ENCODE results near the gene SLC9B1.

SLC9B1 gene, protein sequence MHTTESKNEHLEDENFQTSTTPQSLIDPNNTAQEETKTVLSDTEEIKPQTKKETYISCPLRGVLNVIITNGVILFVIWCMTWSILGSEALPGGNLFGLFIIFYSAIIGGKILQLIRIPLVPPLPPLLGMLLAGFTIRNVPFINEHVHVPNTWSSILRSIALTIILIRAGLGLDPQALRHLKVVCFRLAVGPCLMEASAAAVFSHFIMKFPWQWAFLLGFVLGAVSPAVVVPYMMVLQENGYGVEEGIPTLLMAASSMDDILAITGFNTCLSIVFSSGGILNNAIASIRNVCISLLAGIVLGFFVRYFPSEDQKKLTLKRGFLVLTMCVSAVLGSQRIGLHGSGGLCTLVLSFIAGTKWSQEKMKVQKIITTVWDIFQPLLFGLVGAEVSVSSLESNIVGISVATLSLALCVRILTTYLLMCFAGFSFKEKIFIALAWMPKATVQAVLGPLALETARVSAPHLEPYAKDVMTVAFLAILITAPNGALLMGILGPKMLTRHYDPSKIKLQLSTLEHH

DNA sequence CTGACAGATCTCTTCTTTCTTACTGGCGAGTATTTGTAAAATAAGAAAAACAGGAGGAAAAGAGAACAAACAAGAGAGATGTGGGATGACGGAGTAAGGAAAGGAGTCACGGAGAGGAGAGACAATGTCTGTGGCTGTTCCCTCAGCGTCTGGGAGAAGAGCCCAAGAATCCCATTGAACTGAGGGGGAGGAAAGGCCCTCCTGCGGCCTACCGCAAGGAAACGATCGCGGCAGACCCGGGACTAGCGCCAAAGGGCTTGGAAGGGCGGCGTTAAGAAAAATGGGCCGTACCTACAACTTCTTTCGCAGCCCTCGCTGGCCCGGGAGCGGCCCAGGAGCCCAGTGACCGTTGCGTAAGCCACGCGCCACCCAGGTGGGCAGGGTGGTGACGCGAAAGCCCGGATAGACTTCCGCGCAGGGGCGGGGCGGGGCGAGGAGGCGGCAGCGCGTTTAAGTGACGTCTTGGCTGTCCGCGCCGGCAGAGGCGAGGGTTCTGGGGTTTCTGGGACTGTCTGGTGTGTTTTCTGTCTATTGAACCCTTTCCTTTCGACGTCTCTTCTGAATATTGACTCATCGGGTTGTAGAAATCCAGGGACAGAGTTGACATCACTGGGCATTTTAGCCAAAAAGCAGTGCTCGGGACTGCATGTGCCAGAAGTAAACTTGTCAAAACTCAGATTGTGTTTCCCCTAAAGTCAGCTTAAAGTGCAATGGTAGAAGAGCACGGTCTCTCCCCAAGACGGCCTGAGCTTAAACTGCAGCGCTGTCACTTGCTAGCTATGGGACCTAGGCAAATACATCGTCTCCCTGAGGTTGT, at the start of gene SLC9B1:
SLC9B1 (minus strand) TSS at position 398 of the 817 bp plus-strand sequence. CDS start 27,994 bp downstream, outside the sequence.
- peak; percentile 83 for DNase-seq

DNA sequence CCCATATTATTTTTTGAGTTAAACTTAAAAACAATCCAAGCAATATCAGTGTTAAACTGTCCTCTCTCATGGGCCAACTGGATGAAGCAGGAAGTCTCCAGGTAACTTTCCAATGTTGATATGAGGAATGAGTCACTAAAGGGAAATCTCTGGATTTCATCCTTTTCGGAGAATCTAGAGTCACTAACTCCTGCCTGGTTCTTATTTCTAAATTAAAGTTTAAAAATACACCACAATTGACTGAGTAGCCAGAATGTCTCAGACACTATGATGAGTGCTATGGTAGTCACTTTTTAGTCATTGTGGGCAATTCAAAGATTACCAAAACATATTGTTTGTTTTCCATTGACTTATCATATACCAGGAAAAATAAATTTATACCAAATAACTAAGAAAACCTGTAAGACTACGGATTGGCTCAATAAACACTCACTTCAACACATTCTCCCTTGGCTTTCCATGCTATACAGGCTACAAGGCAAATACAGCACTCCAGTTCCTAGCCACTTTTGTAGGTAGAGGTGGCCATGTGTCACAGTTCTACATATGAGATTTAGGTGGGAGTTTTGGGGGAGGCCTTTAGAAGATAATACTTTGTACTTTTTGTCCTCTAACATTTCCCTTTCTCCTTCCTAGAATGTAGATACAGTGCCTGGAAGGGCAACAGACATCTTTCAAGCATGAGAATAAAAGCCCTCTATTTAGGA, 48.5 kb upstream of the SLC9B1 start:
- DNase-seq = no peak

GRCh38 chr4:103060453-103061148, 41.1 kb upstream of the SLC9B1 start:
- DNase-seq = no peak

DNA sequence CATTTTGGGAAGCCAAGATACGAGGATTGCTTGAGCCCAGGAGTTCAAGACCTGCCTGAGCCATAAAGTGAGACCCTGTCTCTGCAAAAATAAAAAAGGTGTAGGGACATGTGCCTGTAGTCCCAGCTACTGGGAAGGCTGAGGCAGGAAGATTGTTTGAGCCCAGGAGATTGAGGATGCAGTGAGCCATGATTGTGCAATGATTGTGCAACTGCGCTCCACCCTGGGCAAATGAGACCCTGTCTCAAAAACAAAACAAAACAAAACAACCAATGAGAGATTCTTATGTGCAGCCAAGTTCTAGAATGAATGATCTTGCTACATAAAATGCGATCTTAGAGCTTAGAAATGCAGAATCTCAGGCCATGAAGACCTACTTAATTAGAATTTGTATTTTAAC, 34.5 kb upstream of the SLC9B1 start:
- DNase-seq = no peak

GRCh38 chr4:103052779-103053178, 33.3 kb upstream of the SLC9B1 start:
- no peak for DNase-seq

DNA sequence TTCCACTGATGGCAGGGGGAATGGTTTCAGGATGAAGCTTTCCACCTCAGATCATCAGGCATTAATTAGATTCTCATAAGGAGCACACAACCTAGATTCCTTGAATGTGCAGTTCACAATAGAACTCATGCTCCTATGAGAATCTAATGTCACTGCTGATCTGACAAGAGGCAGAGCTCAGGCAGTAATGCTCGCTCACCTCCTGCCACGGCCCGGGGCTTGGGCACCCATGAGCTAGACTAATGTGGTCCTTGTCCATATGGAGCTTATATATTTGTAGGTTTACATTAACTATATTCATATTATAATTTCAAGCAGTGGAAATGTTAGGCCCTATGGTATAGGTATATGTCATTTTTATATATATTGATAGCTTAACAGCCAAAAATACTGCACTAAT, 32.6 kb upstream of the SLC9B1 start:
- no peak for DNase-seq

DNA sequence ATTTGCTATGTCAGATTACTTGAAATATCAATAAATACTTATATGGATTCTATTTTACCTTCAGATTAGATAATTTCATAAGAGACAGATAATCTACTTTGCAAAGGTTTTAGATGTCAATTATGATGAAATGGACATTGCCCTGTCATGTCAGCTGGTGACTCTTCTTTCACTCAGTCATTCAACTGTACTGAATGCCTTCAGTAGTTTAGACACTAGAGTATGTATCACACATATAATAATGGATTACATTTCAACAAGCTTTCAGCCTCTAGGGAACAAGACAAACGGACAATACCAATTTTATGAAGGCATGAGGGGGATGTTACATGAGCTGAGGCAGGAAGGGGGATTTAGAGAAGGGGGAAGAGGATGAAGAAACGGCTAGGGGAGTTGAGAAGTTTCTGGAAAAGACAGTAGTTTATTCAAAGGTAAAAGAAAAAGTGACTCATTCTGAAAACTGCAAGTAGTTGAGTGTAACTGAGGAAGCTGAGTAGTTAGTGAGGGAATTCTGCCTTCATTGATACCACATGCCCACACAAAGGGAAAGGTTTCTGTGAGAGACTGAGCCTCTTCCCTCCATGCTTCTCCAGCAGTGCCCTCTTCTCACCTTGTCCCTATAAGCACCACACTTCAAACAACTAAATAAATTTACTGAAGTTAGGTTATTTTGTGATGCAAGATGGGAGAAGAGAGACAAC, 31.4 kb upstream of the SLC9B1 start:
- DNase-seq = no peak

DNA sequence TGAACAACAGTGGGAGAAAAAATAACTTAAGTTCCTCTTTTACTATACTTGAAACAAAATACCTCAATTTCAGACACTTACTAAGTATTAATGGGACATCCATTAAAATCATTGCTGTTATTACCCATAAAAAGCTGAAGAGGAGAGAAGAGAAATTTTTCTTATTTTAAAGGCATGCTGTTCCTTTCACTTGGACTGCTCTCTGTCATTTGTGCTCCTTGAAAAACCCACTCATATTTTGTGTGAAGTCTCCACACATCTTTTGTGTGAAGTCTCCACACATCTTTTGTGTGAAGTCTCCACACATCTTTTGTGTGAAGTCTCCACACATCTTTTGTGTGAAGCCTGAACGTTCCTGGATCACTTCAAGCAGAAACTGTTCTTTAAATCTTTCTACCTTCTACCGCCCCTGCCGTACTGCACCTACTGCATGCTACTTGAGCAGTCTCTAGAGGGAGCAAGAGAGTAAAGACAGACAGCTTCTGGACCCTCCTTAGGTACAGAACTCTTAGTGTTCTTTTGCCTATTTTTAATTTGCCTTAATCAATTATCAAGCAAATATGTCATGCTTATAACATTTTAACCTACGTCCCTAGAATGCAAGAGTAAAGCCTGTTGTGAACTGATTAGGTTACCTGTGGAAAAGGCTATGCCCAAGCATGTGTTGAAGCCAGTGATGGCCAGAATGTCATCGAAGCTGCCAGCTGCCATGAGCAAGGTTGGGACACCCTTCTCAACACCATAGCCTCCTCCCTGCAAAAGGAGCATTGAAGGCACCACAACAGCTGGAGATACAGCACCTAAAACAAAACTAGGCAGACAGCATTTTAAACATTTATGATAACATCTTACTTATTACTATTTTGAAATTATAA, 27.1 kb upstream of the SLC9B1 start:
- DNase-seq = peak; percentile 7

- DNase-seq = no peak
These were observed 24.7 kb upstream of the SLC9B1 start for GRCh38 chr4:103044183-103044582.

DNA sequence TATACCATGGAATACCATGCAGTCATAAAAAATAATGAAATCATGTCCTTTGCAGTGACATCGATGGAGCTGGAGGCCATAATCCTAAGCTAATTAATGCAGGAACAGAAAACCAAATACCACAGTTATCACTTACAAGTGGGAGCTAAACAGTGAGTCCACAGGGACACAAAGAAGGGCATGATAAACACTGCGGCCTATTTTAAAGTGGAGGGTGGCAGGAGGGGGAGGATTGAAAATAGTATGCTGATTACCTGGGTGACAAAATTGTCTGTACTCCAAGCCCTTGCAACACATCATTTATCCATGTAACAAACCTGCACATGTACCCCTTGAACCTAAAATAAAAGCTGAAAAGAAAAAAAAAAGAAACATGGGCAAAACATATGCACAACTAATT, 16.7 kb upstream of the SLC9B1 start:
- DNase-seq = no peak

GRCh38 chr4:103032574-103032973, 13.1 kb upstream of the SLC9B1 start:
- peak; percentile 3 for DNase-seq

DNA sequence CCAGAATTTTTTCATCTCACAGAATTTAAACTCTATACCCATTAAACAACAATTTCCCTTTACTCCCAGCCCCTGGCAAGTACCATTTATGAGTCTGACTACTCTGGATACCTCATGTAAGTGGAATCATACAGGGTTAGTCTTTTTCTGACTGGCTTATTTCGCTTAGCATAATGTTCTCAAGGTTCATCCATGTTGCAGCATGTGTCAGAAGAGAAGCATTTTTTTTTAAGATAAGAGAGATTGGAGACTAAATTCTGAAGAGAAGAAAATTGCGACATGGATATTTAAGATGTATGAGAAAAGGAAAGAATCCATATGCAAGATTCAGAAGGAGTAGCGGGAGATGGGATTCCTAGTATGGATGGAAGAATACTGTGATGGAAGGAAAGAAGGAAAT, 11.3 kb upstream of the SLC9B1 start:
- DNase-seq = no peak

DNA sequence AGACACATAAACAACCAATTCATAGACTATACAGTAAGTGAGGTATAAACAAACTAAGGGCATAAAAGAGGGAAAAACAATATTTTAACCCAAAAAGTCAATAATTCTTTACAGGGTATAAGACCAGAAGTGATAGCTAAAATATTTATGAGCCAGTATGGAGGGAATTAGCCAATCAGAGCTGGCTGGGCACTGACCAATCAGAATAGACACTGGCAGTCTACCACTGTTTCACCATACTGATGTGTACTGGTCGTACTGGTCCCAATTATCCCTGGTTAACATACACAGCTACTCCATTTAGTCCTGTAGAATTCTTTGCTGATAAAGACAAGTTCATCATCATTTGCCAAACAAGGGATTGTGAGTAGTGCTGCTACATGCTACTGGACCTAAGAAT, 9.8 kb upstream of the SLC9B1 start:
- DNase-seq = no peak

DNA sequence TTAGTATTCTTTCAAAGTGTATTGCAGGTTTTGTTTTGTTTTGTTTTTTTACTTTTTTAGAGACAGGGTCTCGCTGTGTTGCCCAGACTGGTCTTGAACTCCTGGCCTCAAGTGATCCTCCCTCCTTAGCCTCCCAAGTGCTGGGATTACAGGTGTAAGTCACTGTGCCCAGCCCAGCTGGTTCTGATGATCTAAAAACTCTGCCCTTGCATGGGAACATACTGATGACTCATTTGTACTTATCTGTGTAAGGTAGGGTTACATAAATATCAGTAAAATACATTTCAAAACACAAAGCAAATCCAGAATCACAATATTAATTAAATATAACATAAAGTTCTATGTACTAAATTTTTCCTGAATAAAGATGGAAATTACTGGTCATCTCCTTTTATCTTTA, 7.4 kb upstream of the SLC9B1 start:
- DNase-seq = no peak

DNA sequence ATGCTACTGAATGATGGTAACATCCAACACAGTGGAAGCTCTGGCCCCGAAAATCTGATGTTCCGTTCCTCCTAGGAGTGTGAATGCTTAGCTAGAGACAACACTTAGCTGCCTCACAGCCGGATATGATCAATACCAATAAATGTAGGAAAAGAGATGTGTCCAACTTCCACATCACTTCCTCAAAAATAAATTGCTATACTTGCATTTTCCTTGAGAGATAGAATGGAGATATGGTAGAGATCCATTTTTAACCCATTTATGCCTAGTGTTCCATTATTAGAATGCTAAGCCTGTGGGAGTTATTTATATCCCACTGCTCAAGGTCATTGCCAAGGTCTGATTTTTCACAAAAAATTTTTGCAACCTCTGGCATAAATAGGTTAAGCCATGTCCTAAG, 5.5 kb upstream of the SLC9B1 start:
- no peak for DNase-seq

DNA sequence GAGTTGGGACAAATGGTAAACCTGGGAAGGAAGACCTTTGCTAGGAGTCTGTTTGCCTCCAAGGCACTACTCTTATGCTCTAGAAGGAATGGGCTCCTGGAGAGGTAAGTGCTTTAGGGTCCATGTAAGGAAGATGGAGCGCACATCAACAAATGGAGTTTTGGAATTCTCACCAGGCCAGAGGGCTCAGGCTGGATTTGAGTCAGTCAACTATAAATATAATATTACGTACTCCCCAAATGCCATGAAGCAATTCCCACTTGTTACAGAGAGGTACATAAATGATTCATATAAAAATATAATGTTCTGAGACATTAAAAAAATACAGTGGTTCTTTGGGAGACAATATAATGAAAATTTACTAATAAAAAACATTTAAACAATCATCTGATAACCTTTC, 1.6 kb upstream of the SLC9B1 start:
- no peak for DNase-seq

- DNase-seq = no peak
These were observed 856 bp downstream of the SLC9B1 start for GRCh38 chr4:103018391-103019307.

DNA sequence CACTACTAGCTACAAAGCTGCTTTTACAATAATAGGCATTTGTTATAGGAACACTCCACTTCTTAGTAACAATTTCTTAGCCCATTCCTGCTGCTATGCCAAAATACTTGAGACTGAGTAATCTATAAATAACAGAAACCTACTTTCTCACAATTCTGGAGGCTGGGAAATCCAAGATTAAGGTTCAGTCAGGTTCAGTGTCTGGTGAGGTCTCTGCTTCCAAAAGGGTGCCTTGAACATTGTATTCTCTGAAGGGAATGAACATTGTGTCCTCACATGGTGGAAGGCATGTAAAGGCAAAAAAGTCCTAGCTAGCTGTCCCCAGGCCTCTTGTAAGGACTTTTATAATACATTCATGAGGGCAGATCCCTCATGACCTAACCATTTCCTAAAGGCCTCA, 7.0 kb downstream of the SLC9B1 start:
- DNase-seq = no peak

DNA sequence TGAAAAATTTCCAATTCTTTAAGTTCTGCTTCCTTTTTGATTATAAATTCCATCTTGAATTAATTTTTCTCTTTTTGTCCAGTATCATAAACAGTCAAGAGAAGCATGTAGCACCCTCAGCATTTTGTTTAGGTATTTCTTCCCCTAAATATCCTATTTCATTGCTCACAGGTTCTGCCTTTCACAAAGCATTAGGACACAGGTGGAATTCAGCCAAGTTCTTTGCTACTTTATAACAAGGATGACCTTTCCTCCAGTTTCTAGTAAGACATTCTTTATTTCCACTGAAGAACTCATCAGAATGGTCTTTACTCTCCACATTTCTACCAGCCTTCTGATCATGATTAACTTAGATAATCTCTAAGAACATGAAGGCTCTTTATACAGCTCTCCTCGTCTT, 7.4 kb downstream of the SLC9B1 start:
- DNase-seq = no peak
